ENCODE results near the gene PDE12. TPM values are rescaled to one million over a fixed set of nuclear protein-coding genes. Genes with fewer than 3 reads are reported as not detected.

The PDE12 gene
- total and polyA plus RNA-seq, 2 experiments from 2014 or later: 3.7 to 10.2 TPM

- H3K27me3 ChIP-seq: peaks cover 11% of the 10 kb centered on the region
- peak; percentile 2 to 48 for DNase-seq (ENCODE audit: low read depth in 1 of 2, low spot score in 1 of 2)
- no peak for TF ChIP-seq CTCF (IDR thresholded peaks at IDR 0.05; ENCODE audit: low read depth, low read length)
- peaks cover 5% of the 10 kb centered on the region for H3K4me1 ChIP-seq (ENCODE audit: low read depth)
- peaks cover 3% of the 10 kb centered on the region for H3K36me3 ChIP-seq
- H3K27ac ChIP-seq: no peak overlapping the region
- peak overlapping the region; percentile 59 for H3K4me3 ChIP-seq
- no peaks in the 10 kb centered on the region for H3K9me3 ChIP-seq (ENCODE audit: low read depth)
Observed at GRCh38 chr3:57557085-57557537, 1.0 kb downstream of the PDE12 start.

- TF ChIP-seq CTCF (IDR thresholded peaks at IDR 0.05; ENCODE audit: low read depth, low read length): no peak
- peaks cover 5% of the 10 kb centered on the region for H3K4me1 ChIP-seq (ENCODE audit: low read depth)
- peaks cover 3% of the 10 kb centered on the region for H3K36me3 ChIP-seq
- no peak overlapping the region for H3K27ac ChIP-seq
- DNase-seq (ENCODE audit: low read depth in 1 of 2, low spot score in 1 of 2): peak in 1 of 2 donors; percentile 44
- peaks cover 11% of the 10 kb centered on the region for H3K27me3 ChIP-seq
- no peak overlapping the region for H3K4me3 ChIP-seq
- H3K9me3 ChIP-seq (ENCODE audit: low read depth): no peaks in the 10 kb centered on the region
Observed at GRCh38 chr3:57559526-57559925, 3.5 kb downstream of the PDE12 start.

GRCh38 chr3:57569859-57570450 is 13.9 kb downstream of the PDE12 start:
- no peak for DNase-seq (ENCODE audit: low read depth in 1 of 2, low spot score in 1 of 2)
- no peaks in the 10 kb centered on the region for H3K27me3 ChIP-seq
- no peak overlapping the region for H3K27ac ChIP-seq
- H3K4me3 ChIP-seq: no peak overlapping the region
- no peak for TF ChIP-seq CTCF (IDR thresholded peaks at IDR 0.05; ENCODE audit: low read depth, low read length)
- H3K9me3 ChIP-seq (ENCODE audit: low read depth): no peaks in the 10 kb centered on the region
- H3K4me1 ChIP-seq (ENCODE audit: low read depth): no peaks in the 10 kb centered on the region
- peaks cover 45% of the 10 kb centered on the region for H3K36me3 ChIP-seq

GRCh38 chr3:57570878-57571277 is 14.8 kb downstream of the PDE12 start:
- peaks cover 48% of the 10 kb centered on the region for H3K36me3 ChIP-seq
- no peak for DNase-seq (ENCODE audit: low read depth in 1 of 2, low spot score in 1 of 2)
- no peaks in the 10 kb centered on the region for H3K9me3 ChIP-seq (ENCODE audit: low read depth)
- no peak overlapping the region for H3K4me3 ChIP-seq
- no peaks in the 10 kb centered on the region for H3K27me3 ChIP-seq
- H3K4me1 ChIP-seq (ENCODE audit: low read depth): no peaks in the 10 kb centered on the region
- no peak overlapping the region for H3K27ac ChIP-seq
- TF ChIP-seq CTCF (IDR thresholded peaks at IDR 0.05; ENCODE audit: low read depth, low read length): no peak

- H3K9me3 ChIP-seq (ENCODE audit: low read depth): no peaks in the 10 kb centered on the region
- no peak for TF ChIP-seq CTCF (IDR thresholded peaks at IDR 0.05; ENCODE audit: low read depth, low read length)
- no peaks in the 10 kb centered on the region for H3K27me3 ChIP-seq
- H3K36me3 ChIP-seq: peaks cover 57% of the 10 kb centered on the region
- DNase-seq (ENCODE audit: low read depth in 1 of 2, low spot score in 1 of 2): no peak
- H3K4me3 ChIP-seq: no peak overlapping the region
- H3K27ac ChIP-seq: no peak overlapping the region
- H3K4me1 ChIP-seq (ENCODE audit: low read depth): no peaks in the 10 kb centered on the region
Observed at GRCh38 chr3:57572096-57572495, 16.0 kb downstream of the PDE12 start.
